Mammary epithelial cell (primary cell): ENCODE data around the gene UAP1.

Experiments
- EZH2 ChIP-seq: IDR thresholded peaks from 2 replicates; pipeline ENCODE4 v1.6.1; 2012; ENCODE audit warnings: low read length, inconsistent platforms, borderline replicate concordance
- TF ChIP-seq, protein P1 (sequence below), 2 donors: IDR thresholded peaks in 1 of 2; conservative IDR thresholded peaks in 1 of 2; 2 replicates each; pipeline ENCODE4 v1.5.1; 2011 to 2012; ENCODE audit warnings: inconsistent platforms in 2 of 2, low read length in 2 of 2, mild to moderate bottlenecking in 2 of 2, control low read depth in 1 of 2, low read depth in 1 of 2; ENCODE audit not compliant: insufficient read depth in 1 of 2; ENCODE audit errors: extremely low read depth in 1 of 2

GRCh38 chr1:162535501-162535900 is 26.0 kb upstream of the UAP1 start:
- no peak for TF ChIP-seq EZH2
- TF ChIP-seq, protein P1, sequence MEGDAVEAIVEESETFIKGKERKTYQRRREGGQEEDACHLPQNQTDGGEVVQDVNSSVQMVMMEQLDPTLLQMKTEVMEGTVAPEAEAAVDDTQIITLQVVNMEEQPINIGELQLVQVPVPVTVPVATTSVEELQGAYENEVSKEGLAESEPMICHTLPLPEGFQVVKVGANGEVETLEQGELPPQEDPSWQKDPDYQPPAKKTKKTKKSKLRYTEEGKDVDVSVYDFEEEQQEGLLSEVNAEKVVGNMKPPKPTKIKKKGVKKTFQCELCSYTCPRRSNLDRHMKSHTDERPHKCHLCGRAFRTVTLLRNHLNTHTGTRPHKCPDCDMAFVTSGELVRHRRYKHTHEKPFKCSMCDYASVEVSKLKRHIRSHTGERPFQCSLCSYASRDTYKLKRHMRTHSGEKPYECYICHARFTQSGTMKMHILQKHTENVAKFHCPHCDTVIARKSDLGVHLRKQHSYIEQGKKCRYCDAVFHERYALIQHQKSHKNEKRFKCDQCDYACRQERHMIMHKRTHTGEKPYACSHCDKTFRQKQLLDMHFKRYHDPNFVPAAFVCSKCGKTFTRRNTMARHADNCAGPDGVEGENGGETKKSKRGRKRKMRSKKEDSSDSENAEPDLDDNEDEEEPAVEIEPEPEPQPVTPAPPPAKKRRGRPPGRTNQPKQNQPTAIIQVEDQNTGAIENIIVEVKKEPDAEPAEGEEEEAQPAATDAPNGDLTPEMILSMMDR (conservative IDR thresholded peaks at IDR 0.05 in 1 of 2, IDR thresholded peaks at IDR 0.05 in 1 of 2; ENCODE audit: extremely low read depth in 1 of 2, insufficient read depth in 1 of 2, low read depth in 1 of 2, low read length in 2 of 2) = no peak
